Measurements from ENCODE around the gene SLC6A11. TPM values are rescaled to one million over a fixed set of nuclear protein-coding genes. Genes with fewer than 3 reads are reported as not detected.

SLC6A11 gene
- total and polyA plus RNA-seq, 2 donors = 0.23 to 0.42 TPM

DNA sequence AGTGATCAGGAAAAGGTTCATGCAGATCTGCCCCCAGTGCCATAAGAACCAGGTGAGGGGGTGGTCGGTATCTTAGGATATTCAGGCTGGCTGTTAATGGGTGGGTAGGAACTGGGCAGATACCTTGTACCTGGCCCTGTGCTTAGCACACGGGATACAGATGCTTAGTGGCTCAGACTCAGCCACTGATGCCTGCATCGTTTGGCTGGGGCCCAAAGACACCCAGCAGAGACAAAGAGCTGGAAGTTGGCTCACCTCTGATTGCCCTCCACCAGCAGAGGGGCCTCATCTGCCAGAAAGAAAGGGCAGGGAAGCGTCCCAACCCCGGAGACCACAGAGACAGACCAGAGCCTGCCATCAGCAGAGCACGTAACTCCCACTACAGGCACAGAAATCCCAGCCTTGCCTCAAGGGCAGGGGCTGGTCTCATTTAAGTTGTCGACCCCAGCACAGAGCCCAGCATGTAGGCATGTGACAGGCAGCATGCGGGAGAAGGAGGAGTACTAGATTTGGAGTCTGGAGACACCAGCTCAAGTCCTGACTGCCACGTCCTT is 112.5 kb downstream of the SLC6A11 start:
- Histone ChIP-seq H3K4me3 (ENCODE audit: low read depth, low read length) (no peak overlapping the region), H3K4me1 (ENCODE audit: insufficient read depth) (no peaks in the 10 kb centered on the region), H3K36me3 (ENCODE audit: insufficient read depth) (no peaks in the 10 kb centered on the region), H3K27ac (ENCODE audit: low read depth) (no peak overlapping the region)
- DNase-seq (ENCODE audit: extremely low spot score) = no peak
- WGBS = 47% methylated on average over 9 of the region's 9 CpGs

DNA sequence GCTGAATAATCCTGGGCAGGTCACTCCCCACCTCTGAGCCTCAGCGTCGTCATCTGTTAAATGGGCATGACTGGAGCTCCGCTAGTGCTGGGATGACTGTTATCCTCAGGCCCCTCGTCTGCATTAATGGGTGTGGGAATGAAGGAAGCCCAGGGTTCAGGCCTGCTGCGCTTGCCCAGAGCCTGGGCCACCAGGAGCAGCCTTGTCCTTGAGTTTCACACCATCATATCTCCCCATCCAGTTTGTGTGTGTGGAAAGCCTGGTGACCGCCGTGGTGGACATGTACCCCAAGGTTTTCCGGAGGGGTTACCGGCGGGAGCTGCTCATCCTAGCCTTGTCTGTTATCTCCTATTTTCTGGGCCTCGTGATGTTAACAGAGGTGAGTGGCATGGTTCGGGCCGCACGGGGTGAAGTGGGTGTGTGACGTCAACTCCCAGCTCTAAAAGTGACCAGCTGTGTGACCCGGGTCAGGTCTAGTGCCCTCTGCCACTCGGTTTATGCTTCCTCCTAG is 113.0 kb downstream of the SLC6A11 start:
- no peaks in the 10 kb centered on the region for H3K36me3 ChIP-seq (ENCODE audit: insufficient read depth)
- no peak overlapping the region for H3K4me3 ChIP-seq (ENCODE audit: low read depth, low read length)
- no peak for DNase-seq (ENCODE audit: extremely low spot score)
- WGBS = 91% methylated on average over 17 of the region's 17 CpGs
- no peaks in the 10 kb centered on the region for H3K4me1 ChIP-seq (ENCODE audit: insufficient read depth)
- H3K27ac ChIP-seq (ENCODE audit: low read depth) = no peak overlapping the region

DNA sequence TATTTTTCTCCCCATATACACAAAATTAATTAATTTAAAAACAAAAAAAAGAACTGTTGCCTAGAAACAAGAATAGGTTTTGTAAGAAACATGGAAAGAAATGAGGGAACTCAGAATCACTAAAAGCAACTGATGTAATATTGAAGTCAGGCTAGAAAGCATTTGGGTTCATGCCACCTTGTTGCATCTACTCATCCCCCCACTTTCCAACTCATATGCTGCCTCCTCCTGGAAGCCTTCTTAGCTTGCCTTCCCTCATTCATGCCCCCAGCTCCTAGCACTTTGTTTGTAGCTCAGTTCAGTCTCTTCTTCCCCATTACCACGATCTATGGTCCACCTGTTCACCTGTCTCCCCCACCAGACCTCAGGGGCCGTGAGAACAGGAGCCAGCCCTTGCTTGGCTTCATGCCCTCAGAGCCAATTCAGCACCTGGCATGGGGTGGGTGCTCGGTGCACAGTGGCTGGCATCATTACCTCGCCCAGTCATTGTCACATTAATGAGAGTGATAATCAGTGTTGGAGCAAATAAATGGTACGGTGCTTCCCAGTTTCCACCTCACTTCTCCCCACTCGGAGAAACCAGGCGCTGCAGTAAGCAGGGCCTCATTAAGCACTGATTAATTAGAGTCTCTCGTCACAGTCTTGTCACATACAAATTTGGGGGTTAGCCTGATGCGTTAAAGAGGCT is 114.1 kb downstream of the SLC6A11 start:
- no peak overlapping the region for H3K4me3 ChIP-seq (ENCODE audit: low read depth, low read length)
- no peaks in the 10 kb centered on the region for H3K4me1 ChIP-seq (ENCODE audit: insufficient read depth)
- DNase-seq (ENCODE audit: extremely low spot score) = no peak
- WGBS = 84% methylated on average over 9 of the region's 9 CpGs
- no peak overlapping the region for H3K27ac ChIP-seq (ENCODE audit: low read depth)
- no peaks in the 10 kb centered on the region for H3K36me3 ChIP-seq (ENCODE audit: insufficient read depth)

DNA sequence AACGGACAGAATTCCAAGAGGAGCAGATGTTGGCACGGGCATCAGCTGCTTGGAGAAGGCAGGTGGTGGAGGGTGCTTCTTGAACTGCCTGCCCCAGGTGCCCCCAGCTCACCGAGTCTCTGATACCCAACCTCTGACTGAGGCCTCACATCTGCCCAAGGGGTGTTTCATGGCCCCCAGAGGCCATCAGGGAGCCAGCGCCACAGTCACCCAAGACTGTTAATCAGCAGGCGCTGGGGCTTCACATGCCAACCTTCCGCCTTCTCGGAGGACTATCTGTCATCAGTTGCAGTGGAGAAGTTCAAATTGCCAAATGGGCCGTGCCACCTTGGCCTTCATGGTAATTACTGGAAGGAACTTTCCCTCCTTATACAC is 114.6 kb downstream of the SLC6A11 start:
- 83% methylated on average over 8 of the region's 8 CpGs for WGBS
- Histone ChIP-seq H3K36me3 (ENCODE audit: insufficient read depth) (no peaks in the 10 kb centered on the region), H3K4me3 (ENCODE audit: low read depth, low read length) (no peak overlapping the region), H3K4me1 (ENCODE audit: insufficient read depth) (no peaks in the 10 kb centered on the region), H3K27ac (ENCODE audit: low read depth) (no peak overlapping the region)
- DNase-seq (ENCODE audit: extremely low spot score) = no peak

DNA sequence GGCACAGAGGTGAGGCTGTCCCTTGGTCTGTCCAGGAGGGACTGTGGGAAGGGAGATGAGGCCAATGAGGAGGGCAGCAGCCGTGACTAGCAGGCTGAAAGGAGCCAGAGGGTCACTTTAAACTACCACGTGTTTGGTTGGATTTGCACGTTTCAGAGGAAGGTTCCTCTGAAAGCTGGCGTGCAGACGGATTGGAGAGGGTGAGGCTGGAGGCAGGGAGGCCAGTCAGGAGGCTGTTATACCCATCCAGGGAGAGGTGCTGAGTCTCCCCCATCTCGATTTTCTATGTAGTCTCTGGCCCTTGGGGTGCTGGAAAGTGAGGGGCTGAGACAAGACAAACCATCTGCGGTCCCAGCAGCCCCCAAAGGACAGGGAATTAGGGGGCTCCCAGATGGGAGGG is 116.6 kb downstream of the SLC6A11 start:
- WGBS = 70% methylated on average over 7 of the region's 7 CpGs
- Histone ChIP-seq H3K36me3 (ENCODE audit: insufficient read depth) (no peaks in the 10 kb centered on the region), H3K4me3 (ENCODE audit: low read depth, low read length) (no peak overlapping the region), H3K4me1 (ENCODE audit: insufficient read depth) (no peaks in the 10 kb centered on the region), H3K27ac (ENCODE audit: low read depth) (no peak overlapping the region)
- DNase-seq (ENCODE audit: extremely low spot score) = no peak

DNA sequence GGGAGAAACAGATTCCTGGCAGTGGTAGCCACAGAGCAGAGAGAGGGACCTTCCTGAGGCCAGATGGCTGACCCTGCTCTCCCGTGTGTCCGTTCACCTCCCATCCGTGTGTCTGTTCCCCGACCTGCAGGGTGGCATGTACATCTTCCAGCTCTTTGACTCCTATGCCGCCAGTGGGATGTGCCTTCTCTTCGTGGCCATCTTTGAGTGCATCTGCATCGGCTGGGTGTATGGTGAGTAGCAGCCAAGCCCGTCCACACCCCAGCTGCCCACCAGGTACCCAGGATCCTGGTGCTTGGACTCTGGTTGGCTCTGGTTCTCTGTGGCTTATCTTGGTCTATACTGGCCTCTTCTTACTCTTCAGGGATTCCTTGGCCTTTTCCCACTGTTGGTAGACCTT is 117.0 kb downstream of the SLC6A11 start:
- Histone ChIP-seq H3K4me3 (ENCODE audit: low read depth, low read length) (no peak overlapping the region), H3K36me3 (ENCODE audit: insufficient read depth) (no peaks in the 10 kb centered on the region), H3K27ac (ENCODE audit: low read depth) (no peak overlapping the region), H3K4me1 (ENCODE audit: insufficient read depth) (no peaks in the 10 kb centered on the region)
- DNase-seq (ENCODE audit: extremely low spot score) = no peak
- 90% methylated on average over 8 of the region's 8 CpGs for WGBS

DNA sequence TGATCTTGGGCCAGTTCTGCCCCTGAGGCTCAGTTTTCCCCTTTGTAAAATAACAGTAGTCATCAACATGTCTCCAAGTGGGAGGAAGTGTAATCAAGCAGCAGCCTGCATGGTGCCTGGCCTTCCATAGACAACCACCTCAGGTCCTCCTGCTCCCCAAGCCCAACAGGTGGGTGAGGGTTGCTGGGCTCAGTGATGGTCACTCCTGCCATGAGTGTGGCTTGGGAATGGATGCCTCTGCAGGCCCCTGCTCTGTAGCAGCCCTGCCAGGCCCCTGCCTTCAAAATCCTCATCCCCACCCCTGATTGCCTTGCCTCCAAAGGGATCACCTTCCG is 117.4 kb downstream of the SLC6A11 start:
- H3K27ac ChIP-seq (ENCODE audit: low read depth) = no peak overlapping the region
- DNase-seq (ENCODE audit: extremely low spot score) = no peak

DNA sequence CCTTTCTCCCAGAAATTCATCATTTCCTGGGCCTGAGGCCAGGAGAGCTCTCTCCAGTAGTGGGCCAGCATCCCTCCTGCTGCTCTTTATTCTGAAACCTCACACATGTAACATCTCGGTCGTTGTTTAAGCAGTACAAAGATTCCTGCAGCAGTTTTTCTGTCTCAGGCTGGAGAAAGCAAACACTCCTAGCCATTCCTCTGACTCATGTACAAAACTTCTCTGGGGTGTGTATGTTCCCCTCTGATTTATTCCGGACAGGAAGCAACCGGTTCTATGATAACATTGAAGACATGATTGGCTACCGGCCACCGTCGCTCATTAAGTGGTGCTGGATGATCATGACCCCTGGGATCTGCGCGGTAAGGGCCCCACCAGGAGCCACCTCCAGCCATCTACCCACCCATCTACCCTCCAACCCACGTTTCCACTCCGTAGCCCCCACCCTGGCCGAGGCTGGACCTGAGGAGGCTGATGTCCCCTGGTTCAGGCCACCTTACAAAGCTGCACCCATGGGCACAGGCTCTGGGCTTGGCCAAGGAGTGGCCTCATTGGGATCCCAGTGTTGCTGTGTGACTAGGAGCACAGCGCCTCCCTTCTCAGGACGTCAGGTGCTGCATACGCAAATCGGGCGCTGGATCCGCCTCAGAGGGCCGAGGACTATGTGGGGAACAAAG is 117.9 kb downstream of the SLC6A11 start:
- Histone ChIP-seq H3K4me1 (ENCODE audit: insufficient read depth) (no peaks in the 10 kb centered on the region), H3K27ac (ENCODE audit: low read depth) (no peak overlapping the region), H3K4me3 (ENCODE audit: low read depth, low read length) (no peak overlapping the region), H3K36me3 (ENCODE audit: insufficient read depth) (no peaks in the 10 kb centered on the region)
- 63% methylated on average over 19 of the region's 19 CpGs for WGBS
- peak; percentile 23 for DNase-seq (ENCODE audit: extremely low spot score)

More for the DNA sequence above, 117.4 kb downstream of the SLC6A11 start:
- H3K4me3 ChIP-seq (ENCODE audit: low read depth, low read length) = no peak overlapping the region
- WGBS = 64% methylated on average over 1 of the region's 1 CpG
- no peaks in the 10 kb centered on the region for H3K36me3 ChIP-seq (ENCODE audit: insufficient read depth)
- no peaks in the 10 kb centered on the region for H3K4me1 ChIP-seq (ENCODE audit: insufficient read depth)

DNA sequence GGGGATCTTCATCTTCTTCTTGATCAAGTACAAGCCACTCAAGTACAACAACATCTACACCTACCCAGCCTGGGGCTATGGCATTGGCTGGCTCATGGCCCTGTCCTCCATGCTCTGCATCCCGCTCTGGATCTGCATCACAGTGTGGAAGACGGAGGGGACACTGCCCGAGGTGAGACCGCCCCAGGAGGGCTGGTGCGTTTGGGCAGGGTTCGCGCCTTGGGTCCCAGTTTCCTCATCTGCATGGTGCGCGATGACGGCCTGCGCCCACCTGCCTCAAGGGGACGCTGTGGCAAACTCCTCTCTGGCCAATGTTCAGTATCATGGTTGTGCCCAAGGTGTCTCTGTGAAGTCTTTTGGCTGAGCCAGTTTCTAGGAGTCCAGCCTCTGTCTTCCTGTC is 119.0 kb downstream of the SLC6A11 start:
- no peaks in the 10 kb centered on the region for H3K36me3 ChIP-seq (ENCODE audit: insufficient read depth)
- no peak overlapping the region for H3K27ac ChIP-seq (ENCODE audit: low read depth)
- DNase-seq (ENCODE audit: extremely low spot score) = no peak
- WGBS = 94% methylated on average over 12 of the region's 12 CpGs
- H3K4me3 ChIP-seq (ENCODE audit: low read depth, low read length) = no peak overlapping the region
- H3K4me1 ChIP-seq (ENCODE audit: insufficient read depth) = no peaks in the 10 kb centered on the region

DNA sequence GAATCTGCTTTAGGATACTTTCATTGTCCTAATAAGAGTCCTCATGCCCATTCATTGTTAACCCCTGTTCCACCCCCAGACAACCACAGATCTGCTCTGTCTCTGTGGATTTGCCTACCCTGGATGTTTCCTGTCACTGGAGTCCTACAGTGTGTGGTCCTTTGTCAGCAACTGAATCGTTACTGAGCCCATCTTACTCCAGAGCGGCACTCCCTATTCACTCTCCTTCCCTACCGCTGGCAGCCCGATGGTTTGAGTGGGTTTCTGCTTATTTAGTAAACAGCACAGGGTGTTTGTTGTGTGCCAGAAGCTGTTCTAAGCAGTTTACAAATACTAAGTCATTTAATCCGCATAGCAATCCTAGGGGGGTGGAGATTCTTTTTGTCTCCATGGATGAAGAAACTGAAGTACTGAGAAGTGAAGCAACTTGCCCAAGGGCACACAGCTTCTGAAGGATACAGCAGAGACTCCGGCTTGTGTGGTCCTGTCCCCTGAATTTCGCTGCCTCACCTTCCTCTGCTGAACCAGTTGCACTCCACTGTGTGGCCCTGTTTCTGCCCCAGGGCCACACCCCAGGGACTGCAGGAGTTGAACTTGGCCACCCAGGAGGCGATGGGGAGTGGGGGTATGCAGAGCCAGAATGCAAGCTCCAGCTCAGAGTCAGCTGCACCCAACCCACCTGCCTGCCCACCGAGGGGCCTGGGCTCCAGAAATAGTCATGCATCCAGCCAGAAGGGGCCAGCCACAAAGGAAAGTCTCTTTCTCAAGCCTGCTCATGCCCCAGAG is 120.0 kb downstream of the SLC6A11 start:
- no peaks in the 10 kb centered on the region for H3K36me3 ChIP-seq (ENCODE audit: insufficient read depth)
- no peak for DNase-seq (ENCODE audit: extremely low spot score)
- H3K4me1 ChIP-seq (ENCODE audit: insufficient read depth) = no peaks in the 10 kb centered on the region
- whole genome bisulfite sequencing = 65% methylated on average over 9 of the region's 9 CpGs
- H3K27ac ChIP-seq (ENCODE audit: low read depth) = no peak overlapping the region
- no peak overlapping the region for H3K4me3 ChIP-seq (ENCODE audit: low read depth, low read length)

DNA sequence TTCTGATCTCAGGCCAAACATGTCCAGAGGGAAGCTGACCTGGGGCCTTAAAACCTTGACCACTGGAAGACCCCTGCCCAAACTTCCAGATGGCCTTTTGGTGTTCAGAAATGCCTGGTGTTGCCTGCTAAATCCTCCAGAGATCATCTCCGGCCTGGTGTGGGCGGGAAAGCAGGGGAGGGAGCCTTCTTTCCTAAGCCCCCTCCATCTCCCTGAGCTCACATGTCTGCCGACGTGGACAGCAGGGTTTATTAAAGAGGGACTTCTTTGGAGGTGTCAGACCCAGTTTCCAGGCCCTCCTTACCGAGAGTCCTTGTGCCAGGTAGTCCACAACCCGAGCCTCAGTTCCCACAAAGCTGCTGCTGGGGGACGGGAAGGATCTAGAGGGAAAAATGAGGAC is 120.7 kb downstream of the SLC6A11 start:
- Histone ChIP-seq H3K27ac (ENCODE audit: low read depth) (no peak overlapping the region), H3K4me1 (ENCODE audit: insufficient read depth) (no peaks in the 10 kb centered on the region), H3K4me3 (ENCODE audit: low read depth, low read length) (no peak overlapping the region), H3K36me3 (ENCODE audit: insufficient read depth) (no peaks in the 10 kb centered on the region)
- DNase-seq (ENCODE audit: extremely low spot score) = no peak
- 61% methylated on average over 7 of the region's 7 CpGs for WGBS

DNA sequence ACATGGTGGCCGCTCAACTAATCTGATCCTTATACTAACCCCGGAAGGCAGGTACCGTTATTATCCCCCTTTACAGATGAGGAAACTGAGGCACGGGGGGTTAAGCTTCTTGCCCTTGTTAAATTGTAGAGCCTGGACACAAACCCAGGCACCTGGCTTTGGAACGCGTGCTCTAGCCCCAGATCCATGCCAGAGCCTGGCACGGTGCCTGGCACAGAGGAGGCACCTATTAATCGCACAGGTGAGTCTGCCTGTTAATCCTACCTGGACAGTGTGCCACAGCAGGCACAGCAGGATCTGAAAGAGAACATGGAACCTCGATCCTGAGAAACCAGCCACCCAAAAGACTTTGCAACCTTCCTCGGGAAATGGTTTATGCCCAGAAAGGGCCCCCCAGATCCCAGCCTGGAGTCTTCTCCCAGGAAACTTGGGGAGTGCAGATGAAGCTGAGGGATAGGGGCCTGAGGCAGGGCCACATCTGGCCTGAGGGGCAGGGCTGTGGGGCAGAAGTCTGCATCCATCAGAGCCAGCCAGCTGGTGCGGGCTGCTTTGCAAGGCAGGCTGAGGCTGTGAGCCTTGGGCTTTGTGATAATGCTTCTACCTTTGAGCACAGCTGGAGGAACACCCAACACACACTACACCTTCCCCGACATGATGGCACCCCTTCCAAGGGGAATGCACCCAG is 121.3 kb downstream of the SLC6A11 start:
- 84% methylated on average over 12 of the region's 12 CpGs for WGBS
- H3K4me3 ChIP-seq (ENCODE audit: low read depth, low read length) = no peak overlapping the region
- no peak for DNase-seq (ENCODE audit: extremely low spot score)
- H3K27ac ChIP-seq (ENCODE audit: low read depth) = no peak overlapping the region
- no peaks in the 10 kb centered on the region for H3K36me3 ChIP-seq (ENCODE audit: insufficient read depth)
- H3K4me1 ChIP-seq (ENCODE audit: insufficient read depth) = no peaks in the 10 kb centered on the region

DNA sequence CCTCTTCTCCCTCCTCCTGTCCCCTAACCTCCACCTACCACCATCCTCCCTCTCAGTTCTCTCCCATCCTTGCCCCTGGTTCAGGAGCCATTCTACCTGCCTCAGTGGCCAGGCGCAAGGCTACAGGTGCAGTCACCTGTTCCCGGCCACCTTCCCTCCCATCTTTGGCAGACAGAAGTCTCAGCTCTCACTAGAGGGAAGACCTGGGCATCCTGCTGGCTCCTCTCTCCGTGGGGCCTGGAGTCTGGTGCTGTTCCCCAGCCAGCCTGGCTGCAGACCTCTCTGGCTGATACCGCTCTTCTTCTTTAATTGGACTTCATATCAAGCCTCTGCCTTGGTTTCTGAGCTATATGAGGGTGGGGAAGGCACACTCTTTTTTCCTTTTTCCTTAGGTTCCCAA is 123.5 kb downstream of the SLC6A11 start:
- no peak for DNase-seq (ENCODE audit: extremely low spot score)
- Histone ChIP-seq H3K27ac (ENCODE audit: low read depth) (no peak overlapping the region), H3K36me3 (ENCODE audit: insufficient read depth) (no peaks in the 10 kb centered on the region), H3K4me3 (ENCODE audit: low read depth, low read length) (no peak overlapping the region), H3K4me1 (ENCODE audit: insufficient read depth) (no peaks in the 10 kb centered on the region)
- 79% methylated on average over 4 of the region's 4 CpGs for WGBS
